ENCODE data around the gene YAP1.

DNA sequence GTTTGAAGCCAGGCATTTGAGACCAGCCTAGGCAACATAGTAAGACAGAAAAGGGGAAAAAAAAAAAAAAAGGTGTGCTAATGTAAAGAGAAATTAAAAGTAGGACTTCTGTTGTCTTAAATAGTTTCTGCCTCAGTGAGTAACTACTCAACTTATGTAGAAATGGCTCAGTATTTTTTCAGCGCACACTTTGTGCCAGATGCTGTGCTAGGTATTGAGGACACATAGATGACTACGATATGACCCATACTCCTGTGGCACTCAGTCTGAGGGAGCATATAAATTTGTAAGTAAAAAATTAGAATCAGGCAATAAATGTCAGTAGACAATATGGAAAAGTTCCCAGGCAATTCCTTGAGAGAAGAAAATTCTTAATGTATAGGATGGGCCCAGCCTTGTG, 93.9 kb downstream of the YAP1 start:
- no peak for TF ChIP-seq EZH2phosphoT487 (IDR thresholded peaks at IDR 0.05; ENCODE audit: insufficient read depth, low read depth)
- no peak for TF ChIP-seq EZH2 (IDR thresholded peaks at IDR 0.05; ENCODE audit: insufficient read depth, poor library complexity, severe bottlenecking)
